Measurements from ENCODE around the gene ITGA1. TPM values are rescaled to one million over a fixed set of nuclear protein-coding genes. Genes with fewer than 3 reads are reported as not detected.

The ITGA1 gene
- total RNA-seq, 1 experiment from 2014 or later, result 20.2 TPM

- no peak overlapping the region for H3K27ac Mint-ChIP-seq (ENCODE audit: unreplicated experiment)
Observed at GRCh38 chr5:52885614-52886013, 97.9 kb downstream of the ITGA1 start.

GRCh38 chr5:52886206-52886605 lies 98.5 kb downstream of the ITGA1 start:
- no TSS peak for BruUV-seq (replicated peaks)
- Mint-ChIP-seq H3K36me3 (ENCODE audit: insufficient read depth, unreplicated experiment) (no peaks in the 10 kb centered on the region), H3K4me3 (ENCODE audit: low read depth, unreplicated experiment) (no peak overlapping the region), H3K4me1 (ENCODE audit: low read depth, unreplicated experiment) (peaks cover 17% of the 10 kb centered on the region), H3K9me3 (ENCODE audit: low read depth, unreplicated experiment) (no peaks in the 10 kb centered on the region), H3K27me3 (ENCODE audit: unreplicated experiment) (no peaks in the 10 kb centered on the region), H3K27ac (ENCODE audit: unreplicated experiment) (no peak overlapping the region)
- CTCF ChIA-PET, result no interaction called here
- DNase-seq, result no peak
- intact Hi-C loops (cut with micrococcal nuclease; ENCODE audit: unreplicated experiment), result no loop called here
- TF ChIP-seq, protein P1, sequence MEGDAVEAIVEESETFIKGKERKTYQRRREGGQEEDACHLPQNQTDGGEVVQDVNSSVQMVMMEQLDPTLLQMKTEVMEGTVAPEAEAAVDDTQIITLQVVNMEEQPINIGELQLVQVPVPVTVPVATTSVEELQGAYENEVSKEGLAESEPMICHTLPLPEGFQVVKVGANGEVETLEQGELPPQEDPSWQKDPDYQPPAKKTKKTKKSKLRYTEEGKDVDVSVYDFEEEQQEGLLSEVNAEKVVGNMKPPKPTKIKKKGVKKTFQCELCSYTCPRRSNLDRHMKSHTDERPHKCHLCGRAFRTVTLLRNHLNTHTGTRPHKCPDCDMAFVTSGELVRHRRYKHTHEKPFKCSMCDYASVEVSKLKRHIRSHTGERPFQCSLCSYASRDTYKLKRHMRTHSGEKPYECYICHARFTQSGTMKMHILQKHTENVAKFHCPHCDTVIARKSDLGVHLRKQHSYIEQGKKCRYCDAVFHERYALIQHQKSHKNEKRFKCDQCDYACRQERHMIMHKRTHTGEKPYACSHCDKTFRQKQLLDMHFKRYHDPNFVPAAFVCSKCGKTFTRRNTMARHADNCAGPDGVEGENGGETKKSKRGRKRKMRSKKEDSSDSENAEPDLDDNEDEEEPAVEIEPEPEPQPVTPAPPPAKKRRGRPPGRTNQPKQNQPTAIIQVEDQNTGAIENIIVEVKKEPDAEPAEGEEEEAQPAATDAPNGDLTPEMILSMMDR (IDR thresholded peaks at IDR 0.05; ENCODE audit: unreplicated experiment), result no peak

More at GRCh38 chr5:52885614-52886013, 97.9 kb downstream of the ITGA1 start:
- no peaks in the 10 kb centered on the region for H3K9me3 Mint-ChIP-seq (ENCODE audit: low read depth, unreplicated experiment)
- intact Hi-C loops (cut with micrococcal nuclease; ENCODE audit: unreplicated experiment), result no loop called here
- no peaks in the 10 kb centered on the region for H3K27me3 Mint-ChIP-seq (ENCODE audit: unreplicated experiment)
- TF ChIP-seq, protein P1 (IDR thresholded peaks at IDR 0.05; ENCODE audit: unreplicated experiment), result no peak
- no peak for DNase-seq
- H3K4me1 Mint-ChIP-seq (ENCODE audit: low read depth, unreplicated experiment), result peaks cover 17% of the 10 kb centered on the region
- H3K4me3 Mint-ChIP-seq (ENCODE audit: low read depth, unreplicated experiment), result no peak overlapping the region
- H3K36me3 Mint-ChIP-seq (ENCODE audit: insufficient read depth, unreplicated experiment), result no peaks in the 10 kb centered on the region
- no TSS peak for BruUV-seq (replicated peaks)
- CTCF ChIA-PET, result no interaction called here

DNA sequence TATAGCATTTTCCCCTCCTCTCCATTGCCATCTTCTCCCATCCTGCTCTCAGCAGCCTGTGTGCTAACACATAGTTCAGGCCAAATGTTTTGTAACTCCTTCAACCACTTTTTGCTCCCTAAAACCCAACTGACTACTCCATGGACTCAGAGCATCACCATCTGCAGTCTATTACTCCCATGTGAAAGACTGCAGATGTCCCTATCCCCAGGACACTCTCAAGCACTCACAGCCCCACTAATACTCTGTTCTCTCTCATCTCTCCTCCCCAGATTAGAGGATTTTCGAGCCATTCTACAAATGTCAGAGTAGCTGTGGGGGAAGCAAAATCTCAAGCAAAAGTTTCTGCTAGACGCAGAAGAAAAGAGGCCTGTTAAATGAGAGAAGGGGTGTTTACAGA lies 99.3 kb downstream of the ITGA1 start:
- Mint-ChIP-seq H3K9me3 (ENCODE audit: low read depth, unreplicated experiment) (no peaks in the 10 kb centered on the region), H3K4me1 (ENCODE audit: low read depth, unreplicated experiment) (peaks cover 22% of the 10 kb centered on the region), H3K27ac (ENCODE audit: unreplicated experiment) (no peak overlapping the region), H3K27me3 (ENCODE audit: unreplicated experiment) (no peaks in the 10 kb centered on the region), H3K4me3 (ENCODE audit: low read depth, unreplicated experiment) (no peak overlapping the region), H3K36me3 (ENCODE audit: insufficient read depth, unreplicated experiment) (no peaks in the 10 kb centered on the region)
- intact Hi-C loops (cut with micrococcal nuclease; ENCODE audit: unreplicated experiment), result no loop called here
- no peak for DNase-seq
- TF ChIP-seq, protein P1 (IDR thresholded peaks at IDR 0.05; ENCODE audit: unreplicated experiment), result no peak
- CTCF ChIA-PET, result no interaction called here
- BruUV-seq (replicated peaks), result no TSS peak

GRCh38 chr5:52888363-52888762 lies 100.6 kb downstream of the ITGA1 start:
- CTCF ChIA-PET, result no interaction called here
- Mint-ChIP-seq H3K36me3 (ENCODE audit: insufficient read depth, unreplicated experiment) (no peaks in the 10 kb centered on the region), H3K9me3 (ENCODE audit: low read depth, unreplicated experiment) (no peaks in the 10 kb centered on the region), H3K4me1 (ENCODE audit: low read depth, unreplicated experiment) (peaks cover 35% of the 10 kb centered on the region), H3K4me3 (ENCODE audit: low read depth, unreplicated experiment) (no peak overlapping the region), H3K27me3 (ENCODE audit: unreplicated experiment) (no peaks in the 10 kb centered on the region), H3K27ac (ENCODE audit: unreplicated experiment) (no peak overlapping the region)
- DNase-seq, result no peak
- BruUV-seq (replicated peaks), result no TSS peak
- TF ChIP-seq, protein P1 (IDR thresholded peaks at IDR 0.05; ENCODE audit: unreplicated experiment), result no peak
- intact Hi-C loops (cut with micrococcal nuclease; ENCODE audit: unreplicated experiment), result no loop called here

Data from Calu3 (cell line).